Panc1 (cell line): ENCODE results near the gene ISG15. TPM values are rescaled to one million over a fixed set of nuclear protein-coding genes. Genes with fewer than 3 reads are reported as not detected.

Experiments
- ATAC-seq: fragments of 200-7000 bp; cut with Tn5 transposase; 2 replicates; pipeline ENCODE4 v1.9.1; 2020; ENCODE audit warnings: mild to moderate bottlenecking, moderate library complexity
- BruUV-seq: library from RNA; stranded (reverse); fragments of 400-500 nt; replicated peaks from 2 replicates; lab custom pipeline; 2021; lab: Mats Ljungman, UMichigan
- CTCF ChIA-PET: fragments of 300-600 bp; sonication (Branson Sonifier 250); formaldehyde crosslinking; loops from one replicate; lab custom pipeline; 2022; ENCODE audit warnings: antibody characterized with exemption; lab: Charles Lee
- POLR2A ChIA-PET: fragments of 300-600 bp; sonication (Branson Sonifier 250); formaldehyde crosslinking; loops from one replicate; lab custom pipeline; 2022; ENCODE audit warnings: antibody characterized with exemption; lab: Charles Lee
- DNase-seq: peaks from one replicate; pipeline ENCODE4 v3.0.0-alpha.2; 2010; ENCODE audit warnings: low read depth, low spot score
- H3K27ac ChIP-seq: 2 replicates; pipeline ENCODE4 v1.5.1; 2011; ENCODE audit warnings: mild to moderate bottlenecking, low read length, inconsistent platforms
- H3K27me3 ChIP-seq: fragments of 200-500 bp; sonication (Bioruptor generic); 2 replicates; pipeline ENCODE4 v1.6.0; 2014; ENCODE audit warnings: low read length, inconsistent platforms; ENCODE audit not compliant: control insufficient read depth, insufficient read depth
- H3K36me3 ChIP-seq: fragments of 200-500 bp; sonication (Bioruptor generic); 2 replicates; pipeline ENCODE4 v1.5.1; 2014; ENCODE audit warnings: inconsistent platforms, mild to moderate bottlenecking, low read length, moderate library complexity; ENCODE audit not compliant: control insufficient read depth, insufficient read depth
- H3K4me1 ChIP-seq: 2 replicates; pipeline ENCODE4 v1.5.1; 2011; ENCODE audit warnings: inconsistent platforms, mild to moderate bottlenecking, low read length, moderate library complexity; ENCODE audit not compliant: control insufficient read depth, insufficient read depth
- H3K4me3 ChIP-seq, 2 experiments: 2 replicates each; pipeline ENCODE4 v1.5.1; 2011 to 2012; ENCODE audit warnings: low read depth in 2 of 2, low read length in 2 of 2, mild to moderate bottlenecking in 2 of 2, inconsistent platforms in 1 of 2, moderate library complexity in 1 of 2
- H3K9me3 ChIP-seq: fragments of 200-500 bp; sonication (Bioruptor generic); 2 replicates; pipeline ENCODE4 v1.5.1; 2014; ENCODE audit warnings: low read depth, mild to moderate bottlenecking, inconsistent platforms, low read length, moderate library complexity; ENCODE audit not compliant: control insufficient read depth, insufficient read depth
- CTCF ChIP-seq: fragments of 450-650 bp; IDR thresholded peaks from 2 replicates; pipeline ENCODE4 v1.5.1; 2017; ENCODE audit warnings: mild to moderate bottlenecking
- POLR2AphosphoS5 ChIP-seq: IDR thresholded peaks from 2 replicates; pipeline ENCODE4 v1.6.1; 2012; ENCODE audit warnings: mild to moderate bottlenecking, low read depth, low read length, moderate library complexity
- REST ChIP-seq, 2 experiments: IDR thresholded peaks; 2 replicates each; pipeline ENCODE4 v1.6.1; 2011 to 2012; ENCODE audit warnings: low read depth in 2 of 2, control low read depth in 1 of 2, low read length in 1 of 2, mild to moderate bottlenecking in 1 of 2, moderate library complexity in 1 of 2; ENCODE audit not compliant: insufficient read depth in 1 of 2
- SIN3A ChIP-seq: IDR thresholded peaks from 2 replicates; pipeline ENCODE4 v1.6.1; 2012; ENCODE audit warnings: low read depth, mild to moderate bottlenecking, low read length, moderate library complexity, borderline replicate concordance; ENCODE audit not compliant: insufficient read depth
- TCF7L2 ChIP-seq: IDR thresholded peaks from 2 replicates; pipeline ENCODE4 v1.6.1; 2011; ENCODE audit warnings: mild to moderate bottlenecking, low read depth, low read length, inconsistent platforms
- in situ Hi-C: cut with HindIII; loops from 2 replicates; pipeline ENCODE4 v1.10.0; 2016; ENCODE audit warnings: low sequenced_read_pairs, low pct_unique_long_range_greater_than_20kb
- intact Hi-C: fragments of 100-400 bp; cut with micrococcal nuclease; formaldehyde crosslinking; loops from one replicate; pipeline ENCODE4 v1.10.0; 2022; ENCODE audit not compliant: unreplicated experiment
- total RNA-seq: library from RNA; stranded (reverse); gene quantifications from one replicate; pipeline ENCODE4 v1.2.1, GENCODE V29; 2021; ENCODE audit not compliant: unreplicated experiment

ISG15 gene
- total RNA-seq, 1 experiment from 2014 or later: 102 TPM

- no TSS peak for BruUV-seq
- Histone ChIP-seq H3K27ac (no peak overlapping the region), H3K4me1 (peaks cover 20% of the 10 kb centered on the region), H3K27me3 (no peaks in the 10 kb centered on the region), H3K9me3 (no peaks in the 10 kb centered on the region), H3K4me3 (peak overlapping the region in 1 of 2 experiments; percentile 4; a peak in 1 of 4 replicates), H3K36me3 (no peaks in the 10 kb centered on the region)
- intact Hi-C loops (loop anchor here (10.0 kb wide), 1 partner anchor 47 kb away; the partner anchor contains the start of gene ISG15), in situ Hi-C loops (no loop called here)
- ATAC-seq: no peak
- TF ChIP-seq POLR2AphosphoS5 (no peak), TCF7L2 (no peak), CTCF (no peak), SIN3A (no peak)
- no peak for DNase-seq
- ChIA-PET POLR2A (no interaction called here), CTCF (interaction anchor here (0.6 to 1.6 kb wide), 4 partner anchors 23 to 78 kb away, joined by 3 to 9 read pairs (median 4); partner anchors contain the start of gene ISG15)
Measured at GRCh38 chr1:1061682-1062345, 48.5 kb downstream of the ISG15 start.

- intact Hi-C loops (loop anchor here (10.0 kb wide), 1 partner anchor 48 kb away; the partner anchor contains the start of gene ISG15), in situ Hi-C loops (no loop called here)
- POLR2A ChIA-PET: no interaction called here
- TF ChIP-seq CTCF: no peak
- TF ChIP-seq TCF7L2: no peak
- no peak for TF ChIP-seq SIN3A
- no peak for TF ChIP-seq REST (IDR thresholded peaks at IDR 0.05; ENCODE audit: insufficient read depth in 1 of 2, low read depth in 2 of 2, low read length in 1 of 2)
- TF ChIP-seq POLR2AphosphoS5: no peak
- peaks cover 20% of the 10 kb centered on the region for H3K4me1 ChIP-seq
- no peak overlapping the region for H3K27ac ChIP-seq
- CTCF ChIA-PET: interaction anchor here (0.6 to 1.6 kb wide), 5 partner anchors 24 to 79 kb away, joined by 3 to 9 read pairs (median 4); partner anchors contain the start of gene ISG15
- H3K9me3 ChIP-seq: no peaks in the 10 kb centered on the region
- ATAC-seq: no peak
- DNase-seq: no peak
- H3K36me3 ChIP-seq: no peaks in the 10 kb centered on the region
- peak overlapping the region in 1 of 2 experiments; percentile 0; a peak in 1 of 4 replicates for H3K4me3 ChIP-seq
- no peaks in the 10 kb centered on the region for H3K27me3 ChIP-seq
- no TSS peak for BruUV-seq
Measured at GRCh38 chr1:1062348-1063163, 49.3 kb downstream of the ISG15 start.
